Activated CD4-positive, alpha-beta T cell treated with anti-CD3 and anti-CD28 coated beads, Interleukin-2, amount 10 ng/mL, durations not matched to agents 24 days and 14 days (primary cell): Measurements from ENCODE around the gene DMBX1. TPM values are rescaled to one million over a fixed set of nuclear protein-coding genes. Genes with fewer than 3 reads are reported as not detected.

Source experiments
- DNase-seq: peaks from one replicate; pipeline ENCODE4 v3.0.0; 2022
- H3K27ac Mint-ChIP-seq: one replicate; pipeline ENCODE4 v1.8.0; 2022; ENCODE audit warnings: mild to moderate bottlenecking, mixed read lengths
- H3K27me3 Mint-ChIP-seq: one replicate; pipeline ENCODE4 v1.8.0; 2022; ENCODE audit warnings: mixed read lengths
- H3K36me3 Mint-ChIP-seq: one replicate; pipeline ENCODE4 v1.8.0; 2022; ENCODE audit warnings: low read depth, mild to moderate bottlenecking, mixed read lengths
- H3K4me1 Mint-ChIP-seq: one replicate; pipeline ENCODE4 v1.8.0; 2021; ENCODE audit warnings: mixed read lengths
- H3K4me3 Mint-ChIP-seq: one replicate; pipeline ENCODE4 v1.8.0; 2022; ENCODE audit warnings: mild to moderate bottlenecking, moderate library complexity, mixed read lengths
- H3K9me3 Mint-ChIP-seq: one replicate; pipeline ENCODE4 v1.8.0; 2021; ENCODE audit warnings: mixed read lengths
- intact Hi-C: fragments of 100-400 bp; cut with micrococcal nuclease; formaldehyde crosslinking; loops from one replicate; pipeline ENCODE4 v1.15.1; 2023
- total RNA-seq: library from RNA; stranded (reverse); gene quantifications from 2 replicates; pipeline ENCODE4 v1.2.3, GENCODE V29; 2022

Gene DMBX1
- total RNA-seq, 1 donor from 2014 or later, result 0.07 TPM

GRCh38 chr1:46452931-46453325 lies 36.7 kb upstream of the DMBX1 start:
- Mint-ChIP-seq H3K9me3 (no peaks in the 10 kb centered on the region), H3K4me3 (no peak overlapping the region), H3K27me3 (peaks cover 57% of the 10 kb centered on the region), H3K27ac (no peak overlapping the region), H3K36me3 (no peaks in the 10 kb centered on the region), H3K4me1 (peaks cover 6% of the 10 kb centered on the region)
- no peak for DNase-seq
- intact Hi-C loops, result no loop called here

- Mint-ChIP-seq H3K4me1 (peaks cover 6% of the 10 kb centered on the region), H3K9me3 (no peaks in the 10 kb centered on the region), H3K4me3 (no peak overlapping the region), H3K27ac (no peak overlapping the region), H3K27me3 (peaks cover 54% of the 10 kb centered on the region), H3K36me3 (no peaks in the 10 kb centered on the region)
- intact Hi-C loops, result no loop called here
- DNase-seq, result no peak
Measured at GRCh38 chr1:46453449-46453848, 36.2 kb upstream of the DMBX1 start.

GRCh38 chr1:46455951-46456350 lies 33.7 kb upstream of the DMBX1 start:
- intact Hi-C loops, result no loop called here
- Mint-ChIP-seq H3K4me1 (no peaks in the 10 kb centered on the region), H3K9me3 (no peaks in the 10 kb centered on the region), H3K4me3 (no peak overlapping the region), H3K27ac (no peak overlapping the region), H3K27me3 (peaks cover 46% of the 10 kb centered on the region), H3K36me3 (no peaks in the 10 kb centered on the region)
- DNase-seq, result no peak

GRCh38 chr1:46456411-46456963 lies 33.1 kb upstream of the DMBX1 start:
- Mint-ChIP-seq H3K4me3 (no peak overlapping the region), H3K9me3 (no peaks in the 10 kb centered on the region), H3K27me3 (peaks cover 45% of the 10 kb centered on the region), H3K27ac (no peak overlapping the region), H3K4me1 (no peaks in the 10 kb centered on the region), H3K36me3 (no peaks in the 10 kb centered on the region)
- intact Hi-C loops, result no loop called here
- DNase-seq, result no peak

- no peak for DNase-seq
- Mint-ChIP-seq H3K9me3 (no peaks in the 10 kb centered on the region), H3K4me1 (no peaks in the 10 kb centered on the region), H3K27me3 (peaks cover 45% of the 10 kb centered on the region), H3K36me3 (no peaks in the 10 kb centered on the region), H3K4me3 (no peak overlapping the region), H3K27ac (no peak overlapping the region)
- intact Hi-C loops, result no loop called here
Measured at GRCh38 chr1:46457178-46457577, 32.5 kb upstream of the DMBX1 start.

- H3K36me3 Mint-ChIP-seq, result no peaks in the 10 kb centered on the region
- no peaks in the 10 kb centered on the region for H3K9me3 Mint-ChIP-seq
- H3K27me3 Mint-ChIP-seq, result peaks cover 44% of the 10 kb centered on the region
- no peak for DNase-seq
- H3K4me1 Mint-ChIP-seq, result no peaks in the 10 kb centered on the region
- no peak overlapping the region for H3K27ac Mint-ChIP-seq
- no peak overlapping the region for H3K4me3 Mint-ChIP-seq
- intact Hi-C loops, result no loop called here
Measured at GRCh38 chr1:46458190-46458589, 31.4 kb upstream of the DMBX1 start.

- Mint-ChIP-seq H3K27ac (no peak overlapping the region), H3K27me3 (peaks cover 43% of the 10 kb centered on the region), H3K4me3 (no peak overlapping the region), H3K36me3 (no peaks in the 10 kb centered on the region), H3K9me3 (no peaks in the 10 kb centered on the region), H3K4me1 (no peaks in the 10 kb centered on the region)
- no peak for DNase-seq
- intact Hi-C loops, result no loop called here
Measured at GRCh38 chr1:46458846-46459245, 30.8 kb upstream of the DMBX1 start.

- H3K4me3 Mint-ChIP-seq, result no peak overlapping the region
- DNase-seq, result no peak
- intact Hi-C loops, result no loop called here
- H3K27ac Mint-ChIP-seq, result no peak overlapping the region
- no peaks in the 10 kb centered on the region for H3K36me3 Mint-ChIP-seq
- no peaks in the 10 kb centered on the region for H3K9me3 Mint-ChIP-seq
- peaks cover 45% of the 10 kb centered on the region for H3K27me3 Mint-ChIP-seq
- H3K4me1 Mint-ChIP-seq, result no peaks in the 10 kb centered on the region
Measured at GRCh38 chr1:46459315-46459714, 30.3 kb upstream of the DMBX1 start.

GRCh38 chr1:46461017-46461808 lies 28.4 kb upstream of the DMBX1 start:
- DNase-seq, result no peak
- peaks cover 51% of the 10 kb centered on the region for H3K27me3 Mint-ChIP-seq
- intact Hi-C loops, result no loop called here
- H3K27ac Mint-ChIP-seq, result no peak overlapping the region
- no peaks in the 10 kb centered on the region for H3K4me1 Mint-ChIP-seq
- no peaks in the 10 kb centered on the region for H3K36me3 Mint-ChIP-seq
- H3K4me3 Mint-ChIP-seq, result no peak overlapping the region
- no peaks in the 10 kb centered on the region for H3K9me3 Mint-ChIP-seq

- Mint-ChIP-seq H3K9me3 (no peaks in the 10 kb centered on the region), H3K27ac (no peak overlapping the region), H3K36me3 (no peaks in the 10 kb centered on the region), H3K27me3 (peaks cover 53% of the 10 kb centered on the region), H3K4me1 (peaks cover 2% of the 10 kb centered on the region), H3K4me3 (no peak overlapping the region)
- no peak for DNase-seq
- intact Hi-C loops, result no loop called here
Measured at GRCh38 chr1:46461809-46462448, 27.7 kb upstream of the DMBX1 start.

- no peak for DNase-seq
- H3K4me3 Mint-ChIP-seq, result no peak overlapping the region
- peaks cover 67% of the 10 kb centered on the region for H3K27me3 Mint-ChIP-seq
- H3K4me1 Mint-ChIP-seq, result peaks cover 6% of the 10 kb centered on the region
- intact Hi-C loops, result no loop called here
- no peaks in the 10 kb centered on the region for H3K36me3 Mint-ChIP-seq
- H3K27ac Mint-ChIP-seq, result no peak overlapping the region
- H3K9me3 Mint-ChIP-seq, result no peaks in the 10 kb centered on the region
Measured at GRCh38 chr1:46464013-46464548, 25.6 kb upstream of the DMBX1 start.

GRCh38 chr1:46464915-46465314 lies 24.7 kb upstream of the DMBX1 start:
- no peak for DNase-seq
- Mint-ChIP-seq H3K27me3 (peaks cover 66% of the 10 kb centered on the region), H3K36me3 (no peaks in the 10 kb centered on the region), H3K9me3 (no peaks in the 10 kb centered on the region), H3K27ac (no peak overlapping the region), H3K4me1 (peaks cover 6% of the 10 kb centered on the region), H3K4me3 (no peak overlapping the region)
- intact Hi-C loops, result no loop called here

- H3K27me3 Mint-ChIP-seq, result peaks cover 64% of the 10 kb centered on the region
- peak overlapping the region; percentile 13 for H3K4me3 Mint-ChIP-seq
- H3K4me1 Mint-ChIP-seq, result peaks cover 6% of the 10 kb centered on the region
- DNase-seq, result no peak
- no peaks in the 10 kb centered on the region for H3K9me3 Mint-ChIP-seq
- no peak overlapping the region for H3K27ac Mint-ChIP-seq
- intact Hi-C loops, result no loop called here
- H3K36me3 Mint-ChIP-seq, result no peaks in the 10 kb centered on the region
Measured at GRCh38 chr1:46465981-46466476, 23.6 kb upstream of the DMBX1 start.
